HG02623 (cell line): ENCODE results near the gene NDUFAF2.
"Not testable (repeated sequence)": the region's sequence is repeated elsewhere in the genome, so short reads cannot be mapped to it uniquely, and the experiment has no call there.

Experiments used
- ATAC-seq: cut with Tn5 transposase; IDR thresholded peaks from one replicate; pipeline ENCODE4 v1.9.1; 2021; ENCODE audit warnings: moderate library complexity; ENCODE audit not compliant: unreplicated experiment

NDUFAF2 gene

GRCh38 chr5:60992871-60993270 is 47.9 kb downstream of the NDUFAF2 start:
- ATAC-seq, result no peak

- ATAC-seq, result no peak
Measured at GRCh38 chr5:60993425-60993824, 48.4 kb downstream of the NDUFAF2 start.

GRCh38 chr5:60993875-60994571 is 49.0 kb downstream of the NDUFAF2 start:
- no peak for ATAC-seq

GRCh38 chr5:60996368-60996767 is 51.4 kb downstream of the NDUFAF2 start:
- no peak for ATAC-seq

- no peak for ATAC-seq
Measured at GRCh38 chr5:60997721-60998120, 52.7 kb downstream of the NDUFAF2 start.

- ATAC-seq, result no peak
Measured at GRCh38 chr5:61000887-61001286, 55.9 kb downstream of the NDUFAF2 start.

- no peak for ATAC-seq
Measured at GRCh38 chr5:61001647-61002046, 56.6 kb downstream of the NDUFAF2 start.

GRCh38 chr5:61002611-61003355 is 57.8 kb downstream of the NDUFAF2 start:
- ATAC-seq, result no peak

GRCh38 chr5:61004448-61004847 is 59.4 kb downstream of the NDUFAF2 start:
- ATAC-seq, result no peak

GRCh38 chr5:61009907-61010306 is 64.9 kb downstream of the NDUFAF2 start:
- ATAC-seq, result no peak

- no peak for ATAC-seq
Measured at GRCh38 chr5:61010467-61011454, 65.8 kb downstream of the NDUFAF2 start.

- no peak for ATAC-seq
Measured at GRCh38 chr5:61018062-61018461, 73.1 kb downstream of the NDUFAF2 start.

GRCh38 chr5:61019642-61020041 is 74.6 kb downstream of the NDUFAF2 start:
- ATAC-seq, result no peak

- ATAC-seq, result no peak
Measured at GRCh38 chr5:61020415-61020814, 75.4 kb downstream of the NDUFAF2 start.

- no peak for ATAC-seq
Measured at GRCh38 chr5:61023131-61023530, 78.1 kb downstream of the NDUFAF2 start.

GRCh38 chr5:61026004-61026403 is 81.0 kb downstream of the NDUFAF2 start:
- ATAC-seq, result no peak

GRCh38 chr5:61028382-61028781 is 83.4 kb downstream of the NDUFAF2 start:
- no peak for ATAC-seq

- ATAC-seq, result no peak
Measured at GRCh38 chr5:61029456-61030162, 84.6 kb downstream of the NDUFAF2 start.

GRCh38 chr5:61030163-61030482 is 85.1 kb downstream of the NDUFAF2 start:
- no peak for ATAC-seq

GRCh38 chr5:61031301-61031700 is 86.3 kb downstream of the NDUFAF2 start:
- not testable (repeated sequence) for ATAC-seq

GRCh38 chr5:61044545-61044944 is 99.5 kb downstream of the NDUFAF2 start:
- ATAC-seq, result no peak
